ENCODE results near the gene AGPAT2. TPM values are rescaled to one million over a fixed set of nuclear protein-coding genes. Genes with fewer than 3 reads are reported as not detected.

Gene AGPAT2
- total RNA-seq, 1 donor, result 31.5 TPM

GRCh38 chr9:136695435-136695895 lies 8.2 kb upstream of the AGPAT2 start:
- no peak overlapping the region for H3K4me3 ChIP-seq (ENCODE audit: low read depth, low read length)
- DNase-seq (ENCODE audit: low read depth), result no peak
- TF ChIP-seq CTCF (IDR thresholded peaks at IDR 0.05; ENCODE audit: insufficient read depth, low read depth, low read length), result no peak

- no peak for TF ChIP-seq CTCF (IDR thresholded peaks at IDR 0.05; ENCODE audit: insufficient read depth, low read depth, low read length)
- H3K4me3 ChIP-seq (ENCODE audit: low read depth, low read length), result no peak overlapping the region
- DNase-seq (ENCODE audit: low read depth), result no peak
Observed at GRCh38 chr9:136694872-136695247, 7.6 kb upstream of the AGPAT2 start.

- H3K4me3 ChIP-seq (ENCODE audit: low read depth, low read length), result no peak overlapping the region
- TF ChIP-seq CTCF (IDR thresholded peaks at IDR 0.05; ENCODE audit: insufficient read depth, low read depth, low read length), result peak; percentile 72
- peak; percentile 37 for DNase-seq (ENCODE audit: low read depth)
Observed at GRCh38 chr9:136694163-136694871, 7.1 kb upstream of the AGPAT2 start.

- DNase-seq (ENCODE audit: low read depth), result peak; percentile 20
- TF ChIP-seq CTCF (IDR thresholded peaks at IDR 0.05; ENCODE audit: insufficient read depth, low read depth, low read length), result no peak
- no peak overlapping the region for H3K4me3 ChIP-seq (ENCODE audit: low read depth, low read length)
Observed at GRCh38 chr9:136693490-136694162, 6.4 kb upstream of the AGPAT2 start.

DNA sequence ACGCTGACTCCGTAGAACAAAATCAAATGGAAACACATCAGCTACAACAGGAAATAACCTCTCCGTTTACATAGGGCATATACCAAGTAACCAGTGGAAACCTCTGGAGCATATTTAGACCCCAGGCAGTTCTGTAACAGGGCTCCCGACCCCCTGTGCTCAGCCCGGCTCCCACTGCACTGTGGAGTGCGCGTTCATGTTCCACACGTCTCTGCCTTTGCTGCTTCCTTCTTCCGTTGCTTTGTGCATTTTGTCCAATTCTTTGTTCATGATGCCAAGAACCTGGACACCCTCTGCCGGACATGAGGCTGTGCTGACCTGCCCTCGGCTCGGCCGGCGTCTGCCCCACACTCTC lies 5.9 kb upstream of the AGPAT2 start:
- DNase-seq (ENCODE audit: low read depth), result no peak
- no peak overlapping the region for H3K4me3 ChIP-seq (ENCODE audit: low read depth, low read length)
- TF ChIP-seq CTCF (IDR thresholded peaks at IDR 0.05; ENCODE audit: insufficient read depth, low read depth, low read length), result no peak

DNA sequence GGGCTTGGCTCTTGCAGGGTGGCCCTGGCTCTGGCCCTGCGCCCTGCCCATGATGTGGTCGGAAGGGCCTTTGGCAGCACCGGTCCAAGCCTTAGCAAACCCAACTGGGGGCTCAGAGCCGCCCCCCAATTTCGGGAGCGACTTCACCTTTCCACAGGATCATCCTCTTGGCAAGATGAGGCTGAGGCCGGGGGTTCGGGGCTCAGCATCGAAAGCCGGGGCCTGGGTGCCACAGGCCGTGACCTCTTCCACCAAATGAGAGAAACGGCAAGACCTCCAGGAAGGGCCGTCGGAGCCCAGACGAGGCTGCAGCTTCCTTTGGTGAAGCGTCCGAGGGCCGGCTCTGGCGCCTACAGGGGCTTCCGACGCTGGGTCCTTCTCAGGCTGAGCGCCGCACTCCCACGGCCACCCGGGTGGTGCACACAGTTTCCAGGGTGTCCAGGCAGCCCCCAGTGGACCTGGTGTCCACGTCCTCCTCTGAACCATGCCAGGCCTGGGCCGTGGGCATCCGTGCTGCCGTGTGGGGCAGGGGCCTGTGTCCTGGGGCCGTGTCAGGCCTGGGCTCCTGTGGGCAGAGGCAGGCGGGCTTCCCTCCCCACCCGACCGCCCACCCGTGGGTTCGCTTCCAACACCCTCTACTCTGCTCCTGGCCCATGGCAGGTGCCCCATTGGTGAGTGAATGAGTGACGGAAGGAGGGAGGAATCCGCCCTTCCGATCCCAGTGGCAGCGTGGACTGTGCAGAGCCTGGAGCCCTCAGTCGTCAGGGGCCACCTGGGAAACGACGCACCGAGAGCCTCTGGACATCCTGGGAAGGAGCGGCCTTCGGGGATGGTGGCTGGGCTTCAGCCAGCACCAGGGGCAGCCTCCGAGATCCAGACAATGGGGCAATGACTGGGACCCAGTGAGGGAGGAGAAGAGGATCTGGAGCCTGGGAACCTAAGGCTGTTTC lies 5.2 kb upstream of the AGPAT2 start:
- H3K4me3 ChIP-seq (ENCODE audit: low read depth, low read length), result no peak overlapping the region
- no peak for TF ChIP-seq CTCF (IDR thresholded peaks at IDR 0.05; ENCODE audit: insufficient read depth, low read depth, low read length)
- DNase-seq (ENCODE audit: low read depth), result no peak

All from fibroblast of villous mesenchyme (primary cell).